GM12892 (cell line): Measurements from ENCODE around the gene INAFM1.
"Not testable (repeated sequence)": the region's sequence is repeated elsewhere in the genome, so short reads cannot be mapped to it uniquely, and the experiment has no call there.

Experiments used
- DNase-seq: peaks from one replicate; pipeline ENCODE4 v3.0.0; 2011; ENCODE audit not compliant: insufficient read length
- FAIRE-seq: peaks from 2 replicates; lab custom pipeline; 2011; peaks lifted over from hg19 to GRCh38; lab: Jason Lieb, UNC
- POLR2A ChIP-seq: IDR thresholded peaks from 2 replicates; pipeline ENCODE4 v1.6.1; 2011; ENCODE audit warnings: low read depth, low read length, control low read depth
- POLR2AphosphoS5 ChIP-seq: IDR thresholded peaks from 2 replicates; pipeline ENCODE4 v1.6.1; 2011; ENCODE audit warnings: low read depth, low read length, control low read depth
- TAF1 ChIP-seq: IDR thresholded peaks from 2 replicates; pipeline ENCODE4 v1.6.1; 2011; ENCODE audit warnings: low read depth, mild to moderate bottlenecking, control low read depth, low read length, borderline replicate concordance

The INAFM1 gene

DNA sequence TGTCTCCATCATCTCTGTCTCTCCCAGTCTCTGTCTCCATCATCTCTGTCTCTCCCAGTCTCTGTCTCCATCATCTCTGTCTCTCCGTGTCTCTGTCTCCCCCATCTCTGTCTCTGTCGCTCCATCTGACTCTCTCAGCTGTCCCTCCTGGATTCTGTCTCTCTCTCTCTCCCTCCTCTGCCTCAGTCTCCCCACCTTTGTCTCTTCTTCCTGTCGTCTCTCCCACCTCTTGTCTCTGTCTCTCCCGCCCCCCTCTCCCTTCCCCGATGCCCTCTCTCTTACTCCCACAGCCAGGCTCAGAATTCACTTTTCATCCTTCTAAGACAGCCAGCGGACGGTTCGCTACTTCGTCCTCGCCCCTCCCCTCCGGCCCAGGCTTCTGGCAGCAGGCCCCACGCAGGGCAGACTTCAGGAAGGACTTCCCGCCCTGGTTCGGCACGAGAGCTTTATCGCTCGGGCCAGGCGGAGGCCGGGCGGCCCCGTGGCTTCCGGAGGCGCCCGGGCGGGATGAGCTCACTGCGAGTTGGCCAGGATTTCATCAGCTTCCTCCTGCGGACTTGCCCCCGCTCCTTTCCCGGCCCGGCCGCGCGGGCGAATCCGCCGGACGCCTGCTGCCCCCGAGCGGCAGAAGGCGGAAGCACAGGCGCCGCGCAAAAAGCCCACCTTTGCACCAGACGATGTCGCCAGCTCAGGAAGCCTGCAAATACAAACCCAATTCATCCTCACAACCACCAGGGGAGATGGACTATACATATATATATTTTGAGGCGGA, 30.7 kb upstream of the INAFM1 start:
- DNase-seq: peak; percentile 94
- no peak for TF ChIP-seq TAF1
- no peak for TF ChIP-seq POLR2AphosphoS5
- peak; percentile 58; the same call in 1 of the 2 replicates for TF ChIP-seq POLR2A
- peak; percentile 73 for FAIRE-seq

GRCh38 chr19:47247308-47247990, 27.2 kb upstream of the INAFM1 start:
- FAIRE-seq: no peak
- TF ChIP-seq POLR2AphosphoS5 (no peak), POLR2A (no peak), TAF1 (no peak)
- no peak for DNase-seq

- not testable (repeated sequence) for FAIRE-seq, DNase-seq
These were observed 21.7 kb upstream of the INAFM1 start for GRCh38 chr19:47253016-47253415.

- TF ChIP-seq TAF1: no peak
- FAIRE-seq: no peak
- DNase-seq: no peak
These were observed 21.2 kb upstream of the INAFM1 start for GRCh38 chr19:47253467-47253881.

DNA sequence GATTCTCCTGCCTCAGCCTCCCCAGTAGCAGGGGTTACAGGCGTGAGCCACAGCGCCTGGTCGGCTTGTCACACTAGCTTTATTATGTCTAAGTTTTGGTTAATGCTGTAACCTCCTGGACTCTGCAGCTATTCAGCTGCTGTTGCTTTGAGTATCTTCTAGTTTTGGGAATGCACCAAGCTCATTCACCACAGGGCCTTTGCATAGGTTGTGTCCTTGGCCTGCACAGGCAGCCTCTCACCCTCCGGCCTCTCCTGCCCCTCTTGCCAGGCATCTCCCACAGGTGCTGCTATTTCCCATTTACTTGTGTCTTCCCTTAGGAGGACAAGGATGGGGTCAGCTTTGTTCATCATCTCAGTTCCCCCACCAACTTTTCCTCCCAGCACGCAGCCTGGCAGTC, 20.7 kb upstream of the INAFM1 start:
- FAIRE-seq (no peak), DNase-seq (no peak)
- TF ChIP-seq POLR2AphosphoS5 (no peak), TAF1 (no peak), POLR2A (no peak)

- DNase-seq (peak; percentile 98), FAIRE-seq (peak; percentile 40)
- TF ChIP-seq POLR2A (peak; percentile 72), TAF1 (0 out of 2 replicates have a peak, but pooled peaks have one; percentile 20), POLR2AphosphoS5 (no peak; the same call in 1 of the 2 replicates)
These were observed 18.6 kb upstream of the INAFM1 start, which contains the start of gene CCDC9 for GRCh38 chr19:47255879-47256692. CCDC9 (plus strand) TSS chr19:47256525; CDS start chr19:47258401, 1,876 bp downstream.

DNA sequence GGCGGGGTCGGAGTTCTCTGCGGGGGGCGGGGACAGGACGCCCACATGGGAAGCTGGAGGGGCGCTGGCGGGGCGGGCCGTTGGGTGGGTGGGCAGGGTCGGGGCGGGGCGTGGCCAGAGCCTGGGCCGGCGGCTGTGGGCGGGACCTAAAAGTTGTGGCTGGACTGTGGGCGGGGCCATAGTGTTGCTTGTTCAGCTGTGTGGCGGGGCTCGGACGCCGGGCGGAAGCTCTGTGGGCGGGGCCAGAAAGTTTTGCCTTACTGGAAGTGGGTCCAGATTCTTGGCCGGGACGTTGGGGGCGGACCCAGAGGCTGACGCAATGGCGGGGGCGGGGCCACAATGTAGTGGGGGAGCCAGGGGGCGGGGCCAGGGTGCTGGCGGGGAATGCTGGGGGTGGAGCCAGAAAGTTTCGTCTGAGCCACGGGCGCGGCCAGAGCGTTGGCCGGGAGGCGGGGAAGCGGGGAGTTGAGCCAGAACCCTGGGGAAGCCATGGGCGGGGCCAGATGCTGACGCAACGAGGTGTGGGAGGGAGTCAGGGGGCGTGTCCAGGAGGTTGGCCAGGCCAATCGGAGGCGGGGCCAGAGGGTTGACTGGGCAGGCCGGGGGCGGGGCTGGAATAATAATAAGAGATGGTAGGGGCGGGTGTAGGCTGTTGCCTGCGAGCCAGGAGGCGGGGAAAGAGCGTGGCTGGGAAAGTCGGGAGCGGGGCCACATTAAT, 17.8 kb upstream of the INAFM1 start:
- peak; percentile 99 for DNase-seq
- FAIRE-seq: peak; percentile 99
- TF ChIP-seq POLR2AphosphoS5 (no peak), POLR2A (no peak), TAF1 (no peak)

GRCh38 chr19:47257411-47258169, 17.1 kb upstream of the INAFM1 start:
- DNase-seq (no peak), FAIRE-seq (no peak)
- TF ChIP-seq POLR2A (no peak), POLR2AphosphoS5 (no peak), TAF1 (no peak)

DNA sequence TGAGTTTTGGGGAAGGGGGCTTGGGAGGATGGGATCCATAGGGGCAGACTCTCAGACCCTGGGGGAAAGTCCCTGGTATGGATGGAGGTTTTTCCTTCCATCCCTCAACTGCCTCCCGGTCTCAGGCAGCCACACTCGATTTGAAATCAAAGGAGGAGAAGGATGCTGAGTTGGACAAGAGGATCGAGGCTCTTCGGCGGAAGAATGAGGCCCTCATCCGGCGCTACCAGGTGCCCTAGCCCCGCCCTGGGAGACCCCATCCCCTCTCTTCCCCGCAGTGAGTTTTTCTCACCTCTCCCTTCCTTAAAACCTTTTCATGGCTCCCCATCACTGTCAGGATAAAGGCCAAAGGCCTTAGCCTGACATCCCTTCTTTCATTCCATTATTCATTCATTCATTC, 16.3 kb upstream of the INAFM1 start:
- no peak for DNase-seq
- no peak for FAIRE-seq
- TF ChIP-seq POLR2AphosphoS5 (no peak), POLR2A (no peak), TAF1 (no peak)

DNA sequence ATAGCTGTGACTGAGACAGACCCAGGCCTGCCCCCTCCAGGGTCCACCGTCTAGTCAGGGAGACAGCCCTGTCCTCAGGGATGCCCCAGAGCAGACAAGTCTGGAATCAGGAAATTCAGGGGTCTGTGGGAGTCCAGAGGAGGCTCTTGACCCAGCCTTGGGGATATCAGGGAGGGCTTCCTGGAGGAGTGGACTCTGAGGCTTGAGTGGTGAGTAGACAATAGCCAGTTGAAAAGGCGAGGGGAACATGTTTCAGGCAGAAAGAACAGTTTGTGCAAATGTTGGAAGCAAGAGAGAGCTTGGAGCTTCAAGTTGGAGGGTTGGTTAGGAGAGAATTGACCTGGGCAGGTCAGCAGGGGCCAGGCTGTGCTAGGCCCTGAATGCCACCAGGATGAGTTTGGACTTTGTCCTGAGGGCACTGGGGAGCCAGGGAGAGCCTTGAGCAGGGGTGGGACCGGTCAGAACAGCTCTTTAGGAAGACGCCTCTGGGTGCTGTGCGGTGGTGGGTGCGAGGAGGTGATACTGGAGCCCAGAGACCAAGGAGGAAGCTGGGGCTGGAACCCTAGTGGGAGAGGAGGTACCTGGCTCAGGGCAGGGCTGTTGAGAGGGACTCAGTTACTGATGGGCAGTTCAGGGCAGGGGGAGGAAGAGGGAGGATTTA, 15.7 kb upstream of the INAFM1 start:
- FAIRE-seq (no peak), DNase-seq (no peak)
- TF ChIP-seq TAF1: no peak
- TF ChIP-seq POLR2AphosphoS5: no peak
- no peak for TF ChIP-seq POLR2A
